Skeletal muscle satellite cell (primary cell): ENCODE data around the gene C4orf50.

Experiments used
- H3K27me3 ChIP-seq: 2 replicates; pipeline ENCODE4 v1.7.0; 2013; ENCODE audit warnings: low read length; ENCODE audit not compliant: control insufficient read depth, insufficient read depth
- H3K36me3 ChIP-seq: 2 replicates; pipeline ENCODE4 v1.7.0; 2013; ENCODE audit warnings: mild to moderate bottlenecking, control low read depth, low read length; ENCODE audit not compliant: insufficient read depth
- H3K4me1 ChIP-seq: 2 replicates; pipeline ENCODE4 v1.7.0; 2013; ENCODE audit warnings: low read length; ENCODE audit not compliant: control insufficient read depth, insufficient read depth
- H3K4me2 ChIP-seq: 2 replicates; pipeline ENCODE4 v1.7.0; 2013; ENCODE audit warnings: mild to moderate bottlenecking, low read length
- H3K4me3 ChIP-seq: 2 replicates; pipeline ENCODE4 v1.7.0; 2013; ENCODE audit warnings: low read length
- H3K9ac ChIP-seq: 2 replicates; pipeline ENCODE4 v1.7.0; 2013; ENCODE audit warnings: mild to moderate bottlenecking, low read depth, low read length, moderate library complexity
- H3K9me3 ChIP-seq: replicated peaks from 2 replicates; pipeline ENCODE4 v1.7.0; 2013; ENCODE audit warnings: mild to moderate bottlenecking, control low read depth, low read length

The C4orf50 gene

GRCh38 chr4:6024313-6024960 lies 6.2 kb upstream of the C4orf50 start:
- Histone ChIP-seq H3K9me3 (no peaks in the 10 kb centered on the region), H3K4me2 (no peak overlapping the region), H3K9ac (no peak overlapping the region), H3K27me3 (no peaks in the 10 kb centered on the region), H3K4me1 (no peaks in the 10 kb centered on the region), H3K4me3 (no peak overlapping the region), H3K36me3 (no peaks in the 10 kb centered on the region)

GRCh38 chr4:6023731-6024130 lies 5.5 kb upstream of the C4orf50 start:
- H3K4me2 ChIP-seq: no peak overlapping the region
- no peak overlapping the region for H3K9ac ChIP-seq
- no peaks in the 10 kb centered on the region for H3K9me3 ChIP-seq
- H3K27me3 ChIP-seq: no peaks in the 10 kb centered on the region
- no peak overlapping the region for H3K4me3 ChIP-seq
- no peaks in the 10 kb centered on the region for H3K4me1 ChIP-seq
- no peaks in the 10 kb centered on the region for H3K36me3 ChIP-seq

GRCh38 chr4:6022607-6023288 lies 4.5 kb upstream of the C4orf50 start:
- no peak overlapping the region for H3K4me3 ChIP-seq
- H3K27me3 ChIP-seq: peaks cover 4% of the 10 kb centered on the region
- H3K9me3 ChIP-seq: no peaks in the 10 kb centered on the region
- no peaks in the 10 kb centered on the region for H3K4me1 ChIP-seq
- no peak overlapping the region for H3K9ac ChIP-seq
- no peaks in the 10 kb centered on the region for H3K36me3 ChIP-seq
- no peak overlapping the region for H3K4me2 ChIP-seq

- no peak overlapping the region for H3K4me3 ChIP-seq
- no peak overlapping the region for H3K4me2 ChIP-seq
- no peaks in the 10 kb centered on the region for H3K4me1 ChIP-seq
- peaks cover 4% of the 10 kb centered on the region for H3K27me3 ChIP-seq
- no peaks in the 10 kb centered on the region for H3K9me3 ChIP-seq
- H3K9ac ChIP-seq: no peak overlapping the region
- H3K36me3 ChIP-seq: no peaks in the 10 kb centered on the region
Measured at GRCh38 chr4:6021831-6022606, 3.8 kb upstream of the C4orf50 start.

GRCh38 chr4:6020613-6021012 lies 2.4 kb upstream of the C4orf50 start:
- H3K9me3 ChIP-seq: no peaks in the 10 kb centered on the region
- peaks cover 4% of the 10 kb centered on the region for H3K27me3 ChIP-seq

GRCh38 chr4:6019316-6020263 lies 1.4 kb upstream of the C4orf50 start:
- H3K27me3 ChIP-seq: peaks cover 4% of the 10 kb centered on the region
- H3K4me1 ChIP-seq: no peaks in the 10 kb centered on the region
- no peak overlapping the region for H3K4me3 ChIP-seq
- no peak overlapping the region for H3K9ac ChIP-seq
- H3K4me2 ChIP-seq: no peak overlapping the region
- H3K36me3 ChIP-seq: no peaks in the 10 kb centered on the region
- H3K9me3 ChIP-seq: no peaks in the 10 kb centered on the region

More at GRCh38 chr4:6020613-6021012, 2.4 kb upstream of the C4orf50 start:
- Histone ChIP-seq H3K4me3 (no peak overlapping the region), H3K4me2 (no peak overlapping the region), H3K4me1 (no peaks in the 10 kb centered on the region), H3K9ac (no peak overlapping the region), H3K36me3 (no peaks in the 10 kb centered on the region)

GRCh38 chr4:6017800-6018199 lies 431 bp downstream of the C4orf50 start:
- no peaks in the 10 kb centered on the region for H3K36me3 ChIP-seq

GRCh38 chr4:6017030-6017429 lies 1.2 kb downstream of the C4orf50 start:
- Histone ChIP-seq H3K4me3 (no peak overlapping the region), H3K9me3 (no peaks in the 10 kb centered on the region), H3K9ac (no peak overlapping the region), H3K4me2 (no peak overlapping the region), H3K4me1 (no peaks in the 10 kb centered on the region), H3K27me3 (peaks cover 4% of the 10 kb centered on the region), H3K36me3 (no peaks in the 10 kb centered on the region)

More at GRCh38 chr4:6017800-6018199, 431 bp downstream of the C4orf50 start:
- Histone ChIP-seq H3K4me1 (no peaks in the 10 kb centered on the region), H3K9ac (no peak overlapping the region), H3K9me3 (no peaks in the 10 kb centered on the region), H3K4me3 (no peak overlapping the region), H3K27me3 (peaks cover 4% of the 10 kb centered on the region), H3K4me2 (no peak overlapping the region)

- Histone ChIP-seq H3K4me2 (no peak overlapping the region), H3K27me3 (peaks cover 13% of the 10 kb centered on the region), H3K9ac (no peak overlapping the region), H3K4me3 (no peak overlapping the region), H3K9me3 (no peaks in the 10 kb centered on the region), H3K36me3 (no peaks in the 10 kb centered on the region), H3K4me1 (no peaks in the 10 kb centered on the region)
Measured at GRCh38 chr4:6013564-6013963, 4.7 kb downstream of the C4orf50 start.

GRCh38 chr4:6012200-6012599 lies 6.0 kb downstream of the C4orf50 start:
- H3K36me3 ChIP-seq: no peaks in the 10 kb centered on the region
- peaks cover 17% of the 10 kb centered on the region for H3K27me3 ChIP-seq
- no peaks in the 10 kb centered on the region for H3K4me1 ChIP-seq
- no peak overlapping the region for H3K4me2 ChIP-seq
- no peak overlapping the region for H3K9ac ChIP-seq
- no peak overlapping the region for H3K4me3 ChIP-seq
- H3K9me3 ChIP-seq: no peaks in the 10 kb centered on the region

GRCh38 chr4:6011686-6012085 lies 6.5 kb downstream of the C4orf50 start:
- Histone ChIP-seq H3K36me3 (no peaks in the 10 kb centered on the region), H3K4me1 (no peaks in the 10 kb centered on the region), H3K4me3 (no peak overlapping the region), H3K9ac (no peak overlapping the region), H3K9me3 (no peaks in the 10 kb centered on the region), H3K4me2 (no peak overlapping the region), H3K27me3 (peaks cover 17% of the 10 kb centered on the region)
